Neural cell (in vitro differentiated cells): ENCODE measurements around the gene IGSF21.

Experiments
- CTCF ChIP-seq: fragments of 450-650 bp; IDR thresholded peaks from 2 replicates; pipeline ENCODE4 v1.5.1; 2014; ENCODE audit warnings: antibody characterized with exemption, mild to moderate bottlenecking, moderate library complexity; ENCODE audit not compliant: poor library complexity, severe bottlenecking
- EP300 ChIP-seq: fragments of 450-650 bp; conservative IDR thresholded peaks from 2 replicates; pipeline ENCODE4 v1.6.1; 2014; ENCODE audit warnings: antibody characterized with exemption, mild to moderate bottlenecking, moderate library complexity; ENCODE audit not compliant: poor library complexity, severe bottlenecking
- EZH2 ChIP-seq: fragments of 200-600, 300-800 bp; shearing (Covaris generic), sonication (generic); IDR thresholded peaks from 2 replicates; pipeline ENCODE4 v1.6.1; 2014; ENCODE audit warnings: antibody characterized with exemption, low read length, borderline replicate concordance, mild to moderate bottlenecking; ENCODE audit not compliant: insufficient read depth, poor library complexity, severe bottlenecking
- POLR2AphosphoS5 ChIP-seq: IDR thresholded peaks from 2 replicates; pipeline ENCODE4 v1.6.1; 2012
- RAD21 ChIP-seq: fragments of 450-650 bp; conservative IDR thresholded peaks from 2 replicates; pipeline ENCODE4 v1.6.1; 2014; ENCODE audit warnings: antibody characterized with exemption, mild to moderate bottlenecking, moderate library complexity
- SMC3 ChIP-seq: fragments of 450-650 bp; conservative IDR thresholded peaks from 2 replicates; pipeline ENCODE4 v1.6.1; 2014; ENCODE audit warnings: antibody characterized with exemption, mild to moderate bottlenecking, moderate library complexity; ENCODE audit not compliant: poor library complexity
- TAF1 ChIP-seq: IDR thresholded peaks from 2 replicates; pipeline ENCODE4 v1.6.1; 2012; ENCODE audit warnings: low read depth

GRCh38 chr1:18238190-18238589, 130.6 kb downstream of the IGSF21 start:
- TF ChIP-seq TAF1: no peak
- TF ChIP-seq EZH2: no peak
- TF ChIP-seq POLR2AphosphoS5: no peak
- no peak for TF ChIP-seq CTCF
- TF ChIP-seq SMC3: no peak
- no peak for TF ChIP-seq RAD21
- no peak for TF ChIP-seq EP300
